A549 treated with ZK216348 at 1 μM for 4 hours (cell line): Measurements from ENCODE around the gene BANP. TPM values are rescaled to one million over a fixed set of nuclear protein-coding genes. Genes with fewer than 3 reads are reported as not detected.

Experiments
- total RNA-seq: library from RNA; stranded (reverse); fragments of 200-300 nt; extraction: Qiagen RNA extraction; gene quantifications from 5 replicates; pipeline ENCODE4 v1.2.3, GENCODE V29; 2022; ENCODE audit warnings: low read depth

BANP gene
- total RNA-seq = 11.5 to 20.1 TPM (median 19.4 TPM) in 5 replicates

GRCh38 chr16:87950765-87951551, at the start of gene BANP:
Gene BANP (plus strand): TSS chr16:87951434. CDS start chr16:87975116, 23,682 bp downstream.

GRCh38 chr16:87936375-87937230, 14.6 kb upstream of the BANP start, which contains the start of gene CA5A:
Gene CA5A (minus strand): TSS chr16:87936529. CDS start chr16:87936450, 79 bp downstream.

Other genes starting within 250 kb of the BANP start
- 36.0 to 48.5 TPM (median 44.9 TPM) in 5 replicates for gene KLHDC4, start 185.4 kb upstream of the BANP start, total RNA-seq
- gene SLC7A5, start 81.9 kb upstream of the BANP start, total RNA-seq = 550 to 966 TPM (median 942 TPM) in 5 replicates
- gene CA5A, start 14.9 kb upstream of the BANP start, total RNA-seq = not detected in 5 replicates